Iris pigment epithelial cell (primary cell): Measurements from ENCODE around the gene KIF2C.
"Not testable (repeated sequence)": the region's sequence is repeated elsewhere in the genome, so short reads cannot be mapped to it uniquely, and the experiment has no call there.

ENCODE experiments used
- DNase-seq: peaks from one replicate; pipeline ENCODE4 v3.0.0-alpha.2; 2011; ENCODE audit warnings: low read depth

KIF2C gene

DNA sequence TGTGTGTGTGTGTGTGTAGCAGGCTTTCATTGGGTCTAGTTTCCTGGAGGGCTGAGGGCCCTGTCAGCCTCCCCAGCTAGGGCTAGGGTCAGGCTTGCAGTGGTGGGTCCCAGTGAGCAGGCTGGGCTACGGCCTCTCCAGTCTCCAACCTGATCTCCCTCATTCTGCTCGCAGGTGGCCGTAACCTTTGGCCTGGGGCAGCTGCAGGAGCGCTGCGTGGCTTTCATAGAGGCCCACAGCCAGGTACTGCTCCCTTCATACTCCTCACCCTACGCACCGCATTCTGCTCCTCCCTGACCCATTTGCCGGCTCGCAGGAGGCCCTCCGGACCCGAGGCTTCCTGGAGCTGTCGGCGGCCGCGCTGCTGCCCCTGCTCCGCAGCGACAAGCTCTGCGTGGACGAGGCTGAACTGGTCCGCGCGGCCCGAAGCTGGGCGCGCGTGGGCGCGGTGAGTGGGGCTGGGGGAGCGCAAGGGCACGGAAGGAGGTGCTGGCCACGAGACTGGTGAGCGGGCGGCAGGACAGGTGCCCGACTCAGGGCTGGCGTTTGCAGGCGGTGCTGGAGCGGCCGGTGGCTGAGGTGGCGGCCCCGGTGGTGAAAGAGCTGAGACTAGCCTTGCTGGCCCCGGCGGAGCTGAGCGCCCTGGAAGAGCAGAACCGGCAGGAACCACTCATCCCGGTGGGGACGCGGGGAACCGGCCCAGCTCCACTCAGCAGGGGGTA is 73.3 kb downstream of the KIF2C start:
- DNase-seq: no peak

DNA sequence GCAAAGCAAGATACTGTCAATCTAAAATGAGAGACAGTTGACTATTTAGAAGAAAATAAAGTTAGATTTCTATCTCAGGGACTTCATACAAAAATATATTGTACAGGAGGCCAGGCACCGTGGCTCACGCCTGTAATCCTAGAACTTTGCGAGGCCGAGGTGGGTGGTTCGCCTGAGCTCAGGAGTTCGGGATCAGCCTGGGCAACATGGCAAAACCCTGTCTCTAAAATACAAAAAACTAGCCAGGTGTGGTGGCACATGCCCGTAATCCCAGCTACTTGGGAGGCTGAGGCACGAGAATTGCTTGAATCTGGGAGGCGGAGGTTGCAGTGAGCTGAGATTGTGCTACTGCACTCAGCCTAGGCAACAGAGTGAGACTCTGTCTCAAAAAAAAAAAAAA is 76.3 kb downstream of the KIF2C start:
- not testable (repeated sequence) for DNase-seq

- DNase-seq: no peak
These were observed 77.7 kb downstream of the KIF2C start for GRCh38 chr1:44817307-44817706.
